NCI-H128 (cell line): ENCODE measurements around the gene RAD51B.

Experiments
- DNase-seq: peaks from one replicate; lab custom pipeline; 2025; ENCODE audit not compliant: unreplicated experiment; lab: John Stamatoyannopoulos, UW

RAD51B gene

DNA sequence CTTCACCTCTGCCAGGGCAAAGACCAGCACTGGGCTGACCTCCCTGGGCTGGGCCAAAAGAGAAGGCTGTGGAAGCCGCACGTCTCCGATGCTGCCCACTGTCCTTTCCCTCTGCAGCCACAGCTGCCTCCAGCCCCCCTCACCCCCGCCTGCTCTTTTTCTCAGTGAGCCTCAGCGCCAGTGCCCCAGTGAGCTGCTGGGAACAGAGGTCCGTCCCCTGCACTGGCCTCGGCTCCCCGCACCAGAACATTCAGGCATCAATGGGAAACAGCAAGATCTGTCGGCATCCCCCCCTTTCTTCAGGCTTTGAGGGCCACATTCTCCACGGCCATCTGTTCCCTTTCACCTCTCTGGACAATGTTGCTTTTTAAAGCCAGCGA is 575.2 kb downstream of the RAD51B start:
- DNase-seq, result no peak

DNA sequence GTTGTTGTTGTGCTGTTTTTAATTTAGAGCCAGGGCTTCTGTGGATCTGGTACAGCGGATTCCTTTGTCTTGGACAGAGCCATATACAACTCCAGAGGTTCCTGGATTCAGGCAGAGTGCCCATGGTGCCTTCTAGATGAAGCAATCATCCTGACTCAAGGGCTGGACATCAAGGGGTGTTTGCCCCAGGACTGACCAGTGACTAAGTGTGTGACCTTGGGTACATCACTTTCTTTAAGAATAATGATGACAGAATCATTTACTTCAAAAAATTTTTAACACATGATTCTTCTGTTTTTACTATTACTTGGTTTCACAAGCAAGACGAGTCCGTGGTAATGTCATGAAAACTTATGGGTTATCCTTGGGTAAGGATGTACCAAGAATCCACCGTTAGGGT is 576.0 kb downstream of the RAD51B start:
- DNase-seq, result no peak

DNA sequence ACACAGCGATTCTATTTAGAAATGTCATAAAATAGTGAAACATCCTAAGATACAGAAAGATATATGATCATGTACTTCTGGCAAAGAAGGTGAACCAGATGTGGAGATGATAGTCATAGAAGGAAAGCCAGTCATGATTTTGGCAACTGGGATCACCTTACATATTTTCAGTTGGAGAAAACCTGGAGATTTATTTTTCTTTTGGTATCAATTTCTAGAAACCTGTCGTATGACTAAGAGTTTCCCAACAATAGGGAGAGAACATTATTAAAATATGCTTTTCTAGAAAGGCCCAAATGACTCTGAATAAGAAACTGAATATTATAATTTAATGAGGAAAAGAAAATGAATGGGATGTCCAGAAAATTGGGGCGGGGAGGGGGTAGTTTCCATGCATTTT is 576.9 kb downstream of the RAD51B start:
- no peak for DNase-seq

DNA sequence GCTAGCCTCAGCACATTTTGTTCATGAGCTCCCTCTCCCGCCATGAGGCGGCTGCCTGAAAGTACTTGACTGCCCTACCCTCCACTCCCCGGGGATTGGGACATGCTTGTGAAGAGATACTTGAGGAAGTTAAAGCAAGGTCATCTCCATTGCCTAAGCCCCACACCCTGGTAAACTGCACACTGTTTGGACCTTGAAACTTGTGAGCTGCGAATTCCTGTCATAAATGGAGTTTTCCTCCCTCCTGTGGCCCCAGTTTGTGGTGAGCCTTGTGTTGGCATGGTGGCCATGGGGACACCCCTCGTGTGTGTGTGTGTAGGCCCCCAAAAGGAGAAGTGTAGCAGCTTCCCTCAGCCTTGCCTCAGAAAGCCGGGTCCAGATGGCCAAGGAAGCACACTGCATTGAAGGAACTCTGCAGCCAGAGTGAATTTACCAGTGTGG is 577.8 kb downstream of the RAD51B start:
- DNase-seq, result no peak

DNA sequence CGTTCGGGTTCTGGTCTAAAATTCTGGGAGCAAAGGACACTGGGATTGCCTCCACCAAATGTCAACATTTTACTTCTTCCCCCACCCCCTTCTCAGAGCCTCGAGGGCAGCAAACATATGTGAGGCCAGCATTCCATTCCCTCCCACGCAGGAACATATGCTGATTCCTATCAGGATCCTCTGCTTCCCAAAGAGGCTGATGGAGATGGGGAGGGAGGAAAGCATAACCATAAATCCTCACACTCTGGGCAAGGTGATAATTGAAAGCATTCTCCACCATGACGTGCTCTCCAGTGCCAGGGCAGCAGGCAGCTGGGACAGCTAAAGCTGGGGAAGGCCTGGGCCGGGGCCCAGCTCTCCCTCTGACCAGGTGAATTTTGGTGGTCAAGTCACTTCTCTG is 578.2 kb downstream of the RAD51B start:
- DNase-seq, result no peak

DNA sequence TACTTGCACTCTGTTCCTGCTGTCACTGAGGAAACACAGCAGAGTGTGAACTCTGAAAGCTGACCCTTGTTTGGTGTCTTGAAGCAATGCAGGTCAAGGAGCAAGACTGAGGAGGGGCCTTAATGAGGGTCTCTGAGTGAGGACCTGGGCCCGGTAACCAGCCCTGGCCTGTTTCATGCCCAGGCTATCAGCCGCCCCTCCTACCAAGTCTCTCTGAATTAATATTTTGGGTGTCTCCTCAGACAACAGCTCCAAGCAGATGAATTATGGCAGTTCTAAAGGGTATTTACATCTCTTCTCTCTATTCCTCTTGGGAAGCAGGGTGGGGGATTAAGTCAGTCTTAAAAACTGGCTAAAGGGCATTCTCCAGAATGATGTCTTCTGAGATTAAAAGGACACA is 578.8 kb downstream of the RAD51B start:
- DNase-seq, result no peak

DNA sequence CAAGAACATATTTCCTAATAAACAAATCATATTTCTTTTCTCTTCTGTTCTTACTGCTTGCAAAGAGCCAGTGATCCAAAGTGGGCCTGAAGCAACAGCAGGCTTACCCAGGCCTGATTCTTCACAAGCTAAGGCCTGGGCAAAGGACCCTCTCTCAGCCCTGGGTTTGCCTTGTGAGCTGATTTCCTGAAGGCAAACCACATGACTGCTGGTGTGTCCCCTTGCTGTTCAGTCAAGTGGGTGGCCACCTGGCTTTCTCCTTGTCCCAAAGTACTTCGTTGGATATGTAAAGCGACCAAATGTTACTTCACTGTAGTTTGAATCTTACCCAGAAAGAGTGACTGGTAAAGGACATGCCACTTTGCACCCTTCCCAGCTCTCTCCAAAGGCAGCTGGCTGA is 580.4 kb downstream of the RAD51B start:
- no peak for DNase-seq

DNA sequence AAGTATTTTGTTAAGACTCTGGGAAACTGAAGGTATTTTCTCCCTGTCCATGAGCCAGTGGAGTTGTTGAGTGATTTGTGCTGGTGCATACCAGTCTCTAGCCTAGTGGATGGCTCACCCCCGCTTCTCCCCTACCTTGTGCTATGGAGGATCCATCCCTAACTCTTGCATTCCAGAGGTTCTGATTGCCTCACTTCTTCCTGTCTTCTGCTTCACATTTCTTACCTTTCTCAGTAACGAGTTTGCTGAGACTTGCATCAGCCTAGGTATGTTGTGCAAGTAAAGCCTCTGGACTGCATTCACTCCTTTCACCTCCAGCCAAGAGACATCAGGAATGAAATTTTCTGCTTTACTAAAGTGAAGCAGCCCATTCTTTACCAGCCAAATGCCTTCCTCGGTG is 581.7 kb downstream of the RAD51B start:
- no peak for DNase-seq

DNA sequence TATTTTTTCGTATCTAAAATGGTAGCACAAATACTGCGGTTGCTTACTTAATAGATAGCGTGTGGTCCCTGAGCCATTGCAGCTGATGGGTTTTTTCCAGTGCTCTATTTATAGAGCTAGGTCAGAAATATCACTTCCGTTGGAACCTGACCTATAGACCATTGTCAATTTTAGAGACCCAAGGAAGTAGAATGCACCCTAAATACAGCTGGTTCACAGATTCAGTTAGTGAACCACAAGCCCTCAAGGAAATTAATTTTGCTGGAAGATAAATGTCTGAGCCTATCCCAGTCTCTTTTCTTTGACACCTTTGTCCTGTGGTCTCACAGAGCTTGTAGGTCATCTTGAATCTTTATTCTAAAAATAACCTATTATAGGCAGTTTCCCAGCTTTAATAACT is 582.3 kb downstream of the RAD51B start:
- no peak for DNase-seq

DNA sequence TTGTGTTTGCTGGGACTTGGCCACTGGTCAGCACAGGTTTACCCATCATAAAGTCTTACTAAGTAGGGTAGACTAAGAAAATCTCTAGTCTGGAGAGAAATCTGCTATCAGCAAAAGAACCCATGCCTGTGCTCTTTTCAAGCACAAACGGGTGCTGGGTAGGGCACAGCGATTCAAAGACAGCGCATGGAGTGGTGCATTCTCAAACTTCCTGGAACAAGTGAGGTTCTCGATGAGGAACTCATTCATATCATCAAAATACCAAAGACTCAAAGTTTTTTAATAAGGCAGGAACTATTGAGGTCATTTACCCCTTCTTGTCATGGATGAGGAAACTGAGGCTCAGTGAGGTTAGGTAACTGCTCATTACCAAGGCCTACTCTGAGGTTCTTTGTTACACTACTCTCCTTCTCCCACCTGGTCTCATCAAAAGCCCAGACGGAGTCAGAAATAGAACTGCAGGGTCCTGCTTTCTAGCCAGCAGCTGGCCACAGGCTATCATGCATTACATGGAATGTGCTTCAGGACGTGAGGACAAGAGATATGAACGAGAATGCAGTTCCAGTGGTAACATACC is 583.0 kb downstream of the RAD51B start:
- DNase-seq, result no peak

DNA sequence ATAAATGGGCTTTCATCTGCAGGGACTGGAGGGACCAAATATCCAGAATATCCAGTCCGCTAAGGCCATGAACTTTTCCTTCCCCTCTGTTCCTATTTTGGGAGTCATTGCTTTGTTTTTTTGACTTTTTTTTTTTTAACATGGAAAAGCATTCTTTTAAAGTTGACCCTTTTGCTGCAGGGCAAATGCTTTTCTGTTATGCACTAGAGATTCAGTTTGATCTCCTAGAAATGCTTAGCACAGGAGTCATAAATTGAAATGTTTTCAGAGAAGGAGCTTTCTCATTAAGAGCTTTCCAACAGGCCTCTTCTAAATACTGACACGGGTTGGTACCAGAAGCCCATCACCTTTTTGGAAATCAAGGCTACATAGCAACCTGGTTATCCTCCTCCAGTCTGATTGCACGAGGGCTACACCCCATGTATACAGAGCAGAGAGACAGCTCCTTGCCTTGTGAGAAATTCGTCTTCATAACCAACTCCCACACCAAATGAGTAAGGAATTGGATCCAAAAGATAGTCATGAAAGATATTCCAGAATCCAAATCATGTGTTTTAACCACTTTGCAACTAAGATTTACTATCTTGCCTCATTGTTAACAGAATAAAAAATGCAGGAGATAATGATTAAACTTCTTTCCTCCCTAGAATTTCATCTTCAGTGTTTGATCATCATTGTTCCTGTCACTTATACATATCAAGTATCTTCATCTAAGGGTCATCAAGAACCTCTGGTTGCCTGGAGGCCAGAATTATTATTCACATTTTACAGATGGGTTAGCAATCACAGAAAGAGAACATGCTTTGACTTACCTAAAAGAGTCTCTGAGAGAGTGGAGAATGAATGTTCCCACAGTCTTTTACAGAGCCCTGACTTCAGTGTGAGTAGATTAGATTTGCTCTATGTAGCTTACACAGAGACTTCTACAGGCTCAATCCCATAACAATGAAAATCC is 583.9 kb downstream of the RAD51B start:
- no peak for DNase-seq

DNA sequence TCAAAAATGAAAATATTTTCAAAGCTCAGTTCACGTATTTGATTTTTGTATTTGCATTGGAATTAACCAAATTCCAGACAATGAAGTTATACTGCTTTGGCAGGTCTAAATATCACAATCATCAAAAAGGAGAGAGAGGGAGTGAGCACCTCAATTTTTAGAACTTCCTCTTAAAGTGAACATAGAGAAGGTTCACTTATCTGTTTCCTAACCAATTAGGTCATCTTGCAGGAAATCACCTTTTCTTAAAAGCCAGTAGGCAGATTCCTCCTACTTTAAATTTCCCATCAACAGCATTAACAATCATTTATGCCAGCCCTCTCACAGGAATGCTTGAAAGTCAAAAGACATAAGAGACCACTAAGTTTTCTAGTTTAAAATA is 584.6 kb downstream of the RAD51B start:
- no peak for DNase-seq

DNA sequence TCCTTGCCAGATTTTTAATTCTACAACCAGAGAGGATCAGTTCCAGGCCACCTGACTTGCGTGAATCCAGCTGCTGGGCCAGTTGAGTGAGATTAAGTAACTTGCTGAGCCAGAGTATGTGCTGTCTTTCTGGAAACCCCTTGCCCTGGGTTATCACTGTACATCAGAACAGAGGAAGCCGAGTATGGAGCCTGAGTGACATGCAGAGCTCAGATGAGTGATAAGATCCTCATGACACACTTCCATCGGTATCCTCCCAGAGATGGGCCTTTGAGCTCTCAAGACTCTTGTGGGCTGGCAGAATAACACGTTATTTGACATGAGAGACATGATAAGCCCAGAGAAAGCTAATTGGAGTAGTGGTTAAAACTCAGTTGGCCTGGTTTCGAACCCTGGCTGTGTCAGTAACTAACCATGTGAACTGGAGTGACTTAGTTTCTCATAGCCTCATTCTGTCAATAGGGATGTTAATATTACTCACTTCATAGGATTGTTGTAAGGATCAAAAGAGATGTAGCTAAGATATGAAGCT is 585.1 kb downstream of the RAD51B start:
- no peak for DNase-seq

DNA sequence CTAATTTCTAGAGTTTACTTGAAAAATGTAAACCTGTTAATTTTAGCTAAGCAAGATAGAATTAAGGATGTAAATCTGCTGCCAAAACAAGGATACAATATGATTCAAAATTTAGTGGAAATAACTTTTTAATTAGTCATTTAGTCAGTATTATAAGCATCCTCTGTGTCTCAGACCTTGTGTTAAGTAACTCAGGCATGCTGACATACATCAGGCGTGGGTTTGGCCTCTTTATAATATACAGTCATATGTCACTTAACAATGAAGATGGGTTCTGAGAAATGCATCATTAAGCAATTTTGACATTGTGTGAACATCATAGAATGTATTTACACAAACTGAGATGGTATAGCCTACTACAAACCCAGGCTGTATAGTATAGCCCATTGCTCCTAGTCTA is 586.4 kb downstream of the RAD51B start:
- no peak for DNase-seq

DNA sequence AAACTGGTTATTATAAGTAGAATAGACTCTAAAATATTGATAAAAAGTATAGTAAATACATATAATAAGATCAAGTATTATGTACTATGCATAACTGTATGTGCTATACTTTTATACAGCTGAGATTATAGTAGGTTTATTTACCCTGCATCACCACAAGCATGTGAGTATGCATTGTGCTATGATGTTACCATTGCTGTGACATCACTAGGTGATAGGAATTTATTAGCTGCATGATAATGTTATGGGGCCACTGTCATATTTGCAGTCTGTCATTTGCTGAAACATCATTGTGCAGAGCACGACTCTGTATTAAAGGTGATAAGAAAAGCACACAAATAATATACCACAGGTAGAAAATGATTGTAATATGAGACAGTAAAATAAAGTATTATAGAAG is 587.7 kb downstream of the RAD51B start:
- no peak for DNase-seq

DNA sequence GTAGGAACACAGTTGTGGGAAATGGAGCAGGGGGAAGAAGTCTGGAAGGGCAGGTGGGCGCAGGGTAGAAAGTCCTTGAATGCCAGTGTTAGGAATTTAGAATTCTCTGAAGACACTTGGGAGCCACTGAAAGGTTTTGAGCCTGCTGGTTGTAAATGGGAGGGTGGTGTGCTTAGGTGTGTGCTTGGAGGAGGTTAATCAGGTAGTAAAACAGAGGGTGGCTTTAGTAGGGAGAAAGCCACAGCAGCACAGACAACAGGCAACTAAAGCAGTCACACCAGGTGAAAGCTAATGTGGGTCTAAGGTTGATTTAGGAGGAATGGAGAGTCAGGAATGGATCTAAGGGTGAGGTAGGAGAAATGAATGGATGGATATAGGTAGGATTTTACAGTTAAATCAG is 588.2 kb downstream of the RAD51B start:
- no peak for DNase-seq

DNA sequence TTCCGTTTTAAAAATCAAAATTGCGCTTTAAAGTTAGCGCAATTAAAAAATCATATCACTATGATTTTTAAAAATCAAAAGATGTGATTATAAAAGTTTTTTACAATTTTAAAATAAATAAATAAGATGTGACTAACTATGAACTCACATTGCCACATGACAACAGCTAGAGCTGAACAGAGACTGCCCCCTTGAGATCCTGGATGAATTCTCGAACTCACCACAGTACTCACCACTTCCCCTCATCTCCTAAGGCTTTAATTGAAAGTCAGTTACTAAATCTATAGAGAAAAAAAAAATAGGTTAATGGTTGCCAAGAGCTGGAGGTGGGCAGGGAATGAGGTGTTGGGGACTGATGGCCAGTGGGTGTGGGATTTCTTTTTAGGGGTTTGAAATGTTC is 589.1 kb downstream of the RAD51B start:
- DNase-seq, result no peak

DNA sequence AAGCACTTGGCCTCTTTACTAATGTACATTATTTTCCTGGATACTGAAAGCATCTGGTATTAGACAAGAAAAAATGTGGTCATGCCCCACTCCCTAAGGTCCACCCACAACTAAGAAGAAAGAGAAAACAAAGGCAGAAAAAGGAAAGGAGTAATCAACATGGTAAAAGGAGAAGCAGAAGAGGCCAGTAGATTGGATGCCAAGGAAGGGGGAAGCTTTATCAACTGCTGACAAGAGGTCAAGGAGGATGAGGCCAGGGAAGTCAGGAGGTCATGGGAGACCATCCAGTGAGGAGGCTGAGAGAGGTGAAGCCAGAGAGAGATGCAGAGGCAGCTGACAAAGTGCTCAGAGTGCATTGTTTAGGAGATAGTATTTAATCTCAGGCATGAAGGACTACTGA is 589.8 kb downstream of the RAD51B start:
- DNase-seq, result no peak

DNA sequence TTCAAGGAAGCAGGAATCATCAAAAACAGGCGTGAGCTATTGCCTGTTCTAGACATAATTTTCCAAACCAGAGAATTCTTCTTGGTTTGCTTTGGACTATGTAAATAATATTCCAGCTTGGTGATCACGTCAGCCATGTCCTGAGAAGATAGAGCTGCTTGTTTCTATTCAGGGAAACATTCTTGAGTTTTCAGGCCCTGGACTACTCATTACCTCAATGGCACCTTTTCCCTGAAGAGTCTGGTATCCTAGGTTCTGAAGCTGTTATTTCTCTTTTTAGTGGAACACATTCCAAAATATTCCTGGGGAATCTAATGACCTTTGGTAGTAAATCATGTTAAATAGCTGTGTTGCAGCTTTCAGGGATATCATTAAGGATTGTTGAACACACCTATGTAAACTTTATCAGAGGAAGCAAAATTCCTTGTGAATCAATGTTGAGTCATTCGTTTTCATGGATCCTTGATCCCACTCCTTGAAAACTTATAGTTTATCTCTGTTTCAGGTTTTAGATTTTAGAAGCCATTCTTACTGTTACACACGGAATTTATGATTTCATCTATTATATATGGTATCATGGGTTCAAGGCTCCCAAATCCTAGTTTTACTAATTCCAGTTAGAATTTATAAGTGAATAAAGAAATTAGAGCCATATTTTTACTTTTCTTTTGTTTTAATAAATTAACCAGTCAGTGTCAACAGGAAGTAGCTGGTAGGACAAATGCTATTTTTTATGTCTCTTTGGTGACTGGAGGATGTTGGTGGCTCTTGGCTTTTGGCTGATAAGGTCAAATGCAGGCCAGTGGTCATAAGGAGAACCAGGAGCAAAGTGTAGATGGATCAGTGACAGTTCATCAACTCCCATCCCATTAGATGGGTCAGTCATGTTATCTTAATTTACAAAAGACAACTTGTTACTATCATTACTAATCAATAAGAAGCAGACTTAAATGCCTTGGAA is 593.2 kb downstream of the RAD51B start:
- no peak for DNase-seq

DNA sequence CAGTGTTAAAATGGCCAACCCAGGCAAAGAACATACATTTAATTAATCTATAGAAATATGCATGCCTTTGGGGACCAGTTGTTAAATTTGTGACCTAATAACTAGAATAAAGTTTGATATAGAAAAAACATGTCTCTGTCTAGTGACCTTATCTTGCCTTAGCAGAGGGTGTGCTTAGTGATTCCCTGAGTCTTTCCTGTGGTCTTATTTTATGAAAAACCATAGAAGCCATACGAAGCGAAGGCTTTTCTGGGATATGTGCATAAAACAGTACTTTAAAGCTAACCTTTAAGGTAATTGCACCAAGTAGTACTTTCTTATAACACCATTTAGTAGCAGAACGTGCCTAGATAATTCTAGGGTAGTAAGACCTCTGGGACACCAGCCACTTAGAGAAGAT is 593.9 kb downstream of the RAD51B start:
- DNase-seq, result no peak

DNA sequence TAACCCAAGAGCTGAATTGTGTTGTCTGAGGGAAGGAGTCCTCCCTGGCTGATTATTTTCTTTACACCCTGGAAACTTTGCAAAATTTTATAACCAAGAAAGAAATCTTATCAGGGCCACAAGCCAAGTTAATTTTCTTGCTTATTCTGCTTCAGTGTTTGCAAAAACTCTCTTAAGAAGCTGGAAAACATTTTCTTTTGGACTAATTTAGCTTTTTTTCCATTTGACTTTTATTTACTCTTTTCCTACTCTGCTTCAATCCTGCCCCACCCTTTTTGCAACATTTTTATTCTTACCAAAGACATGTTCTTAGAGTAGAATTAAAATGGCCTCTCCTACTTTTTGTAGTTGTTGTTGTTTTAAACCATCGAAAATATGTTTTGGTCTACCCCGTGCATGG is 594.5 kb downstream of the RAD51B start:
- DNase-seq, result no peak
